WI38 (cell line): Measurements from ENCODE around the gene BRPF3.

Experiments
- H3K4me3 ChIP-seq: 2 replicates; pipeline ENCODE4 v1.5.1; 2011; ENCODE audit warnings: low read depth, mild to moderate bottlenecking, control low read depth, low read length
- TF ChIP-seq, protein P1 (sequence below): IDR thresholded peaks from 2 replicates; pipeline ENCODE4 v1.5.1; 2012; ENCODE audit warnings: low read depth, mild to moderate bottlenecking, control low read depth, low read length

The BRPF3 gene

DNA sequence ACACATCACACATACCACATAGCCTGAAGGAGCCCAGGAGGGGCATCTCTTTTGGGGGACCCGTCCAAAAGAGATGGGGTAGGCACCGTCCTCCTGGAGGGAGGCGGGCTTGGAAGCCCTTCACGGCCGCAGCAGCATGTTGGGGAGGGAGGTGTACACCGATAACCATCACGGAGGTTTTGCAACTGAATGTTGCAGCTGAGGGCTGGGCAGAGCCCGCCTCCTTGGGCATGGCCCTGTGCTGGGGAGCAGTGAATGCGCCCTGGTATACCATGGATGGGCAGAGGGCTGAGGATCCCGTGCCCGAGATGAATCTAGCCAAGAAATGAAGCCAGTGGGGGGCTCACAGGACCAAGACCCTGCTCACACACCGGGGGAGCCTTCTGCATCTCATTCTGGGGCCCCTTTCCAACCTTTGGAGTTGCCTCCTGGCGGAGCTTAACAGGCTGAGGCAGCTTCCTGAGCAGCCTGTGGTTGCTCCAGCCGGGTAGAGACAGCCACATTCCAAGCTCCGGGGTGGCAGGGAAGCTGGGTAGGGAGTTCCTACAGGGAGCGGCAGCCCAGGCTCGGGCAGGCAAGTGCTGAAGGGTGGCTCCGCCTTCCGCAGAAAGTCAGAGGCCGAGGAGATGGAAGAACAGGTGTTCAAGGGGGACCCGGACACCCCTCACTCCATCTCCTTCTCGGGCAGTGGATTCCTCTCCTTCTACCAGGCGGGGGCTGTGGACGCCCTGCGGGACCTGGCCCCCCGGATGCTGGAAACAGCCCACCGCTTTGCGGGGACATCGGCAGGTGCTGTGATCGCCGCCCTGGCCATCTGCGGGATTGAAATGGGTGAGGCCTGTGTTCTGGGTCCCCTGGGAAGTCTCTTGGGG, 73.5 kb downstream of the BRPF3 start, which contains the start of gene PNPLA1:
PNPLA1 (plus strand) TSS at position 227 of the 872 bp plus-strand sequence; CDS start at position 627, 400 bp downstream.
- TF ChIP-seq, protein P1, sequence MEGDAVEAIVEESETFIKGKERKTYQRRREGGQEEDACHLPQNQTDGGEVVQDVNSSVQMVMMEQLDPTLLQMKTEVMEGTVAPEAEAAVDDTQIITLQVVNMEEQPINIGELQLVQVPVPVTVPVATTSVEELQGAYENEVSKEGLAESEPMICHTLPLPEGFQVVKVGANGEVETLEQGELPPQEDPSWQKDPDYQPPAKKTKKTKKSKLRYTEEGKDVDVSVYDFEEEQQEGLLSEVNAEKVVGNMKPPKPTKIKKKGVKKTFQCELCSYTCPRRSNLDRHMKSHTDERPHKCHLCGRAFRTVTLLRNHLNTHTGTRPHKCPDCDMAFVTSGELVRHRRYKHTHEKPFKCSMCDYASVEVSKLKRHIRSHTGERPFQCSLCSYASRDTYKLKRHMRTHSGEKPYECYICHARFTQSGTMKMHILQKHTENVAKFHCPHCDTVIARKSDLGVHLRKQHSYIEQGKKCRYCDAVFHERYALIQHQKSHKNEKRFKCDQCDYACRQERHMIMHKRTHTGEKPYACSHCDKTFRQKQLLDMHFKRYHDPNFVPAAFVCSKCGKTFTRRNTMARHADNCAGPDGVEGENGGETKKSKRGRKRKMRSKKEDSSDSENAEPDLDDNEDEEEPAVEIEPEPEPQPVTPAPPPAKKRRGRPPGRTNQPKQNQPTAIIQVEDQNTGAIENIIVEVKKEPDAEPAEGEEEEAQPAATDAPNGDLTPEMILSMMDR: no peak
- no peak within 1 kb of the TSS for H3K4me3 ChIP-seq

DNA sequence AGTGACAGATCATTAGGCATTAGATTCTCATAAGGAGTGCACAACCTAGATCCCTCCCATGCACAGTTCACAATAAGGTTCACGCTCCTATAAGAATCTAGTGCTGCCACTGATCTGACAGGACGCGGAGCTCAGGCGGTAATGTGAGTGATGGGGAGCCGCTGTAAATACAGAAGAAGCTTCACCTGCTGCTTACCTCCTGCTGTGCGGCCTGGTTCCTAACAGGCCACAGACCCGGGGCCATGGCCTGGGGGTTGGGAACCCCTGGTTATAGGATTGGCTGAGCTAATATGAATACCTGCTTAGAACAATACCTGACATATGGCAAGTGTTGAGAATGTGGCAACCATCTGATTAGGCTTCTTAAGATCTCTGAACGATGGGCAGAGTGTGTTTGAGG, 75.7 kb downstream of the BRPF3 start:
- no peak overlapping the region for H3K4me3 ChIP-seq
- TF ChIP-seq, protein P1: no peak

DNA sequence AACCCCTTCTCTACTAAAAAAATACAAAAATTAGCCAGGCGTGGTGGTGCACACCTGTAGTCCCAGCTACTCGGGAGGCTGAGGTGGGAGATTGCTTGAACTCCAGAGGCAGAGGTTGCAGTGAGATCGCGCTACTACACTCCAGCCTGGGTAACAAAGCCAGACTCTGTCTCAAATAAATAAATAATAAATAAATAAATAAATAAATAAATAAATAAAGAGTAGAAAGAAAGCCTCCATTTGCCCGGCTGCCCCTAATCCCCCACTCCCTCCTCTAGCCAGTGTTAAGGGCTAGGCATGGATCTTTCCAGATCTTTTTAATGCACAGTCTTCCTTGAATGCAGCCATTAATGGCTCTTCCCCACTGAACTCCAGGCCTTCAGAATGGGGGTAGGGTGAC, 76.5 kb downstream of the BRPF3 start:
- no peak overlapping the region for H3K4me3 ChIP-seq
- TF ChIP-seq, protein P1: no peak

DNA sequence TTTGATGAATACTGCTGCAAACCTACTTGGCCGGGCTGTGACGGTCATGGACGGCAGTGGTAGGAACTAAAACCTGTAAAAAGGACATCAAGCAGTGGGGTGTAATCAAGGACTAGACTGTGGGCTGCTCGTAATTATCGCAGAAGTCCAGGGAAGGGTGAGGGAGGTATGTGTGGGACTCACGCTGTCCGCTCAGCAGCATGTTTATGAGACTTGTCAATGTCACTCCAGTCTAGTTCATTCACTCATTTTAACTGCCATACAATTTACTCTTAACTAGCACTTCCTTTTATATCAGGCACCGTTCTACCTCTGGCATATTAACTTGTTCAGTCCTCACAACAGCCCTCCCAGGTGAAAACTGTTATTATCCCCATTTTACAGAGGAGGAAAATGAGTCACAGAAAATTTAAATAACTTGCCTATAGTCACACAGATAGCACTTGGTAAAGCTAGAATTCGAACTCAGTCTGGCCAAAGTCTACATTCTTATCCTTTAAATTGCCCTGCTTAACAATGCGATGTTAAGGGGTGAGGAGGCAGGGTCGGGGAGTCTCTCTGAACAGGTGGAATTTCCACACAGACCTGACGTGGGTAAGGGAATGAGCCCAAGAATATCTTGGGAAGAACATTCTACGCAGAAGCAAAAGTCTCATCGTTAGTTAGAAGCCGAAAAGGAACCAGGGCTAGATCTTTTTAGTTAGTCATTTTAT, 77.4 kb downstream of the BRPF3 start:
- no peak overlapping the region for H3K4me3 ChIP-seq
- TF ChIP-seq, protein P1: no peak

DNA sequence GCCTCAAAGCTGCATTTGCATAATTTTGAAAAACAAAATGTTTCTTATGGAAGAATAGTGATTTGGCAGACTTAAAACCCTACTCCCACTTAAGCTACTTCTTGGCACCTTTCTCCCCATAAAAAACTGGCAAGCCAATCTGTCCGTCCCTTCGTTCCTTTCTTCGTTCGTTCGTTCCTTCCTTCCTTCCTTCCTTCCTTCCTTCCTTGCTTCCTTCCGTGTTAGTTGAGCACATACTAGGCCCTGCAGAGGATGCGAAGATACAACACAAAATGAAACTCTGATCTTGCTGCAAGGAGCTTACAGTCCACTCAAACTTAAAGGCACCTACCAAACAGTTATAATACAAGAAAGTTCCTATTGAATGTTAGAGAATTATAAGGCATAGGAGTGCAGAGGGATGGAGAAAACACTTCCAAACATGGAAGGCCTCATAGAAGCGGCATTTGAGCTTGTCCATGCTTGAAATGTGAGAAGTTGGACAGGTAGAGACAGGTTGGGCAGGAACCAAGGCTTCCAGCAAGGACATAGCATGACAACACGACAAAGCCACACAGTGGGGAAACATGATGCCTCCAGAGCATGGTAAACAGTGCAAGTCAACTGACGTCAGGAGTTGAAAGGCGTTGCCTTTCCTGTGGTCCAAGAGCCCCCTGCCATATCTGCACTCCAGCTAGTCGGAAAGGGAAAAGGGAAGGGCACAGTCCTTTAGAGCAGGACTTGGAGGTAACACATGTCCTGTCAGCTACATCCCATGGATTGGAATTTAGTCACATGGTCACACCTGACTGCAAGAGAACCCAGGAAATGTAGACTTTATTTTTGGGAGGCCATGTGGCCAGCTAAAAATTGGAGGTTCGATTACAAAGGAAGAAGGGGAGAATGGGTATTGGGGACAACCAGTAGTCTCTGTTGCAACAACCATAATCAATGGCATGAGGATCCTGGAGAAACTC, 80.3 kb downstream of the BRPF3 start:
- TF ChIP-seq, protein P1: no peak
- H3K4me3 ChIP-seq: no peak overlapping the region

DNA sequence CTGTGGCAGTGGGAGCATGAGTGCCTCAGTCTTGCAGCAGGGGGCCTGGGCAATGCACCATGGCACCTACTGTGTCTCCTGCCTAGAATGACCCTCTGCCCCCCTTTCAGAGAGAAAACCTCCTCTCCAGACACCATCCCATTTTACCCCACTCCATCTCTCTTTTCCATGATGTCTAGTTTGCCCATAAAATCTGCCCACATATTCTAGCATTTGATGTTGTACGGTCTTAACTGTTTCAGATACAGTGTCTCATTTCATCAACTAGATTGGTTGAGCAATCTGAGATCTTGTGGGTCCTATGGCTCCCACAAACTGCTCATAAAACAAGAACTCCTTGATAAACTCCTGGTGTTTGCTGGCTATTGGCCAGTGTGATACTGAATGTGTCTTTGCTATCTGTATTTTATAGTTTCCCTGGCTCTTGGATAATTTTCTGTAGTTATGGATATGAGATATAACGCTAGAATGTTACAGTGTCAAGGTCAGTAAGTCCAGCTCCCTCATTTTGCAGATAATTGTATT, 81.5 kb downstream of the BRPF3 start:
- TF ChIP-seq, protein P1: no peak
- no peak overlapping the region for H3K4me3 ChIP-seq
